Breast epithelium (tissue), 3 donors: ENCODE results near the gene ZG16B.

Source experiments
- CTCF ChIP-seq, 3 donors: fragments of 450-650 bp; IDR thresholded peaks; one replicate each; pipeline ENCODE4 v1.5.1; 2016 to 2017; ENCODE audit warnings: antibody characterized with exemption in 3 of 3, mild to moderate bottlenecking in 3 of 3, moderate library complexity in 3 of 3
- POLR2A ChIP-seq: fragments of 450-650 bp; IDR thresholded peaks from one replicate; pipeline ENCODE4 v1.6.1; 2016; ENCODE audit warnings: antibody characterized with exemption, mild to moderate bottlenecking, moderate library complexity

DNA sequence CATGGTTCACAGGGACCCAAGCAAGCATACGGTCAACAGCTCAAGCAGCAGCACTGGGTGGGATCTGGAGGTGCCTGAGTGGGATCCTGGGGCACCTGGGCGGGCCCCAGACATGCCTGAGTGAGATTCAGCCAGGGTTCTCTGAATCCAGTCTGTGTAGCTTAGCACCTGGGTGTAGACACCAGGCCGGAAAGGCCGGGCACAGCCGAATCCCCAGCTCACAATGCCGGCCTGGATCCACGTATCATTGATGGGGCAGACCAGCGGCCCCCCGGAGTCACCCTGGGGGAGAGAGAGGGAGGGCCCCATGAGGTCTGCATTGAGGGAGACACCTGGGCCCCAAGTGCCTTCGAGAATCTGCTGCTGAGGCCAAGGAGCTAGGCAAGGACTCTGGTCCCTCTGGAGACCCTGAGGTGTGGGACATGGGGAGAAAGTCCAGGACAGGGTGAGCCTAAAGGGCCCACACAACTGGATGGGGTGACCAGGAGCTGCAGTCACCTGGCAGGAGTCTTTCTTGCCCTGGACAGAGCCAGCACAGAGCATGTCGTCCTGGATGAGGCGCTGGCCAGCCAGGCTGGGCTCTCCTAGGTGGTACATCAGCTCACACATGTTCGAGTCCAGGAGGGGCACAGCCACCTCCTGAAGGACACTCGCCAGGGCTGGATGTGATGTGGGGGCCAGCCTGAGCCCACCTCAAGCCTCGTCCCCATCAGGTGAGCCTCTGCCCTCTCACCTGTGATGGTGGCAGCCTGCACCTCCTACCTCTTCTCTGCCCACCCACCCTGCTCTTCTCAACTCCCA, 9.7 kb downstream of the ZG16B start:
- TF ChIP-seq POLR2A (no peak), CTCF (IDR thresholded peaks at IDR 0.05) (no peak)
